WERI-Rb-1 (cell line): ENCODE measurements around the gene KNSTRN.

ENCODE experiments used
- DNase-seq: peaks from one replicate; pipeline ENCODE4 v3.0.0-alpha.2; 2020
- H3K27ac ChIP-seq: fragments of 250-450 bp; sonication (Bioruptor Pico); 2 replicates; pipeline ENCODE4 v1.5.1; 2020; ENCODE audit warnings: mild to moderate bottlenecking, moderate library complexity
- H3K27me3 ChIP-seq: fragments of 250-450 bp; sonication (Bioruptor Pico); 2 replicates; pipeline ENCODE4 v1.5.1; 2021; ENCODE audit warnings: mild to moderate bottlenecking, low read depth, moderate library complexity; ENCODE audit not compliant: insufficient read depth, severe bottlenecking
- H3K36me3 ChIP-seq: fragments of 250-450 bp; sonication (Bioruptor Pico); 2 replicates; pipeline ENCODE4 v1.5.1; 2020; ENCODE audit warnings: mild to moderate bottlenecking, moderate library complexity
- H3K4me3 ChIP-seq: 2 replicates; pipeline ENCODE4 v1.5.1; 2011; ENCODE audit warnings: low read depth, mild to moderate bottlenecking, control low read depth, low read length
- H3K9me3 ChIP-seq: fragments of 250-450 bp; sonication (Bioruptor Pico); 2 replicates; pipeline ENCODE4 v1.5.1; 2021; ENCODE audit warnings: mild to moderate bottlenecking, moderate library complexity; ENCODE audit not compliant: severe bottlenecking
- TF ChIP-seq, protein P1 (sequence below): IDR thresholded peaks from 2 replicates; pipeline ENCODE4 v1.5.1; 2011; ENCODE audit warnings: low read depth, mild to moderate bottlenecking, control low read depth, inconsistent platforms, low read length

KNSTRN gene

DNA sequence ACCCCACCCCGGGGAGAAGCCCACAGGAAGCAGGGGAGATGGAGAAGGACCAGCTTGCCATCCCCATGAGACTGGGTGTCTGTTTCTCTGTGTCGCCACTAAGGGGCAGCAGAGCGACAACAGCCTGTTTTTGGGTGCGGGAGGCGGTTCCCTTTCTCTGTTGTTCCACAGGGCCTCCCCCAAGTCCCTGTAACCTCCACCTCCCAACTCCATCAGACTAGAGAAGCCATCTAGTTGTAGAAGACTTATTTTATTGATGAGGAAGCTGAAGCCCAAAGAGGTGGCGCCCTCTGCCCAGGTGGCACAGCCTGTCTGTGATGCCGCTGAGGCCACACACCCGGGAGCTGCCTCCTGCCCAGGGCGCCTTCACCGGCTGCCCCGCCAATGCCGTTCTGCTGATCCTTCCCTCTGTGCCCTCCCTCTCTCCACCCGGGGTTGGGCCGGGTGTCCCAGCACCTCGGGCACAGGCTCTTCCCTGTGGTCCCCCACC is 37.8 kb upstream of the KNSTRN start:
- TF ChIP-seq, protein P1, sequence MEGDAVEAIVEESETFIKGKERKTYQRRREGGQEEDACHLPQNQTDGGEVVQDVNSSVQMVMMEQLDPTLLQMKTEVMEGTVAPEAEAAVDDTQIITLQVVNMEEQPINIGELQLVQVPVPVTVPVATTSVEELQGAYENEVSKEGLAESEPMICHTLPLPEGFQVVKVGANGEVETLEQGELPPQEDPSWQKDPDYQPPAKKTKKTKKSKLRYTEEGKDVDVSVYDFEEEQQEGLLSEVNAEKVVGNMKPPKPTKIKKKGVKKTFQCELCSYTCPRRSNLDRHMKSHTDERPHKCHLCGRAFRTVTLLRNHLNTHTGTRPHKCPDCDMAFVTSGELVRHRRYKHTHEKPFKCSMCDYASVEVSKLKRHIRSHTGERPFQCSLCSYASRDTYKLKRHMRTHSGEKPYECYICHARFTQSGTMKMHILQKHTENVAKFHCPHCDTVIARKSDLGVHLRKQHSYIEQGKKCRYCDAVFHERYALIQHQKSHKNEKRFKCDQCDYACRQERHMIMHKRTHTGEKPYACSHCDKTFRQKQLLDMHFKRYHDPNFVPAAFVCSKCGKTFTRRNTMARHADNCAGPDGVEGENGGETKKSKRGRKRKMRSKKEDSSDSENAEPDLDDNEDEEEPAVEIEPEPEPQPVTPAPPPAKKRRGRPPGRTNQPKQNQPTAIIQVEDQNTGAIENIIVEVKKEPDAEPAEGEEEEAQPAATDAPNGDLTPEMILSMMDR, result peak; percentile 91
- no peak overlapping the region for H3K27ac ChIP-seq
- H3K4me3 ChIP-seq, result no peak overlapping the region
- DNase-seq, result peak; percentile 72
- no peaks in the 10 kb centered on the region for H3K27me3 ChIP-seq
- no peaks in the 10 kb centered on the region for H3K36me3 ChIP-seq
- H3K9me3 ChIP-seq, result no peaks in the 10 kb centered on the region

DNA sequence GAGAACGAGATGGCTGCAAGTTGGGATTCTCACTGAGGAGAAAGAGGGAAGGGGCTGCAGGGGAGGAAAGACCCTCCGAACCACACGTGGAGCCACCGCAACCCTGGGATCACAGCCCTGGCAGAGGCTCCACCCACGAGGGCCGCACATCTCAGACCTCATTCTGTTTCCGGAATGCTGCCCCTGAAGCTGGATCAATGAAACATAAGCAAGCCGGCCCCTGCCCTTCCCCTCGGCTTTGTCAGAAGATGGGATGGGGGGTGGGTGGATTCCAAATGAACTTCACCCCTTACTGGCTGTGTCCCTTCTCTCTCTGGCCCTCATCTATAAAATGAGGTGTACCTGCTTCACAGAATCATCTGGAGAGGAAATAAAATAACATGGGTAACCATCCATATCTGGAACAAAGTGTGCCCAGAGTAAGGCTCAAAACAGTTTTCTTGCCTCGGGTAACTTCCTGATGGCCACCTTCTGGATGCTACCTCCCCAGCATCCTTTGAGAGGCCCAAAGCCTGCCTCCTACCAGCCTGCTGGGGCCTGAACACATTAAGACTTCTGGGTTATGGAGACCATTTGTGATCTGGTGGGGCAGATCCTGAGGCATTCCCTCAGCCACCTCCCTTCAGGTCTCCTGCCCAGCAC is 37.2 kb upstream of the KNSTRN start:
- Histone ChIP-seq H3K27me3 (no peaks in the 10 kb centered on the region), H3K9me3 (no peaks in the 10 kb centered on the region), H3K4me3 (no peak overlapping the region), H3K36me3 (no peaks in the 10 kb centered on the region), H3K27ac (no peak overlapping the region)
- DNase-seq, result no peak
- TF ChIP-seq, protein P1, result no peak

DNA sequence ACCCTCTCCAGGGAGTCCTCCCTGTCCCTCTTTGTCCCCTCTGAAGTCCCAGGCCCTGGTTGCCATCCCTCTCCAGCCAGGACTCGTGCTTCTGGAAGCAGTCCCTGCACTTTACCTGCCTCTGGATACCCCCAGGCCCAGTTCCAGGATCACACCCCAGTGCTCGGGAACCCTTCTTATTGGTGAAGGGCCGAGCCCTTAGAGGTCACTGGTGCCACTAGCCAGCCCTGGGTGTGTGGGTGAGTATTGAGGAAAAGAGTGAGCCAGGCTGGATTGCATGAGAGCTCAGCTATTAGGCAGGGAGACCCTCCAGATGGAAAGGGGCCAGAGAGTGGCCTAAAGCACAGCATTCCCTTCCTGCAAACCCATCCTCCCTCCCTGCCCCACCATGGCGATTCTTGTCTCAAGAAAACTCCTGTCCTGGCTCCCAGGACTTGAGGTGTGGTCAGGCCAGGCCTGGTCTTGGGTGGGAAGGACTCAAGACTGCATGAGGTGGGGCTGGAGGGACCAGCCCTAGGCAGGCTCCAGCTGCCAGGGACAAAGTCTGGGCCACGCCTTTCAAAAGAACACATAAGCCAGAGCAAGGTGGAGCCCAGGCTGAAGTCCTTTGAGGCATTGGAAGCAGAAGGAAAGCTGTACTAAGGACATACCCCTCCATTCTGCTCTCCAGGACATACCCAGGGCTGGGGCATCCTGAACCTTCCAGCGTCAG is 36.5 kb upstream of the KNSTRN start:
- Histone ChIP-seq H3K27ac (no peak overlapping the region), H3K36me3 (no peaks in the 10 kb centered on the region), H3K9me3 (no peaks in the 10 kb centered on the region), H3K4me3 (no peak overlapping the region), H3K27me3 (no peaks in the 10 kb centered on the region)
- TF ChIP-seq, protein P1, result no peak
- DNase-seq, result no peak

DNA sequence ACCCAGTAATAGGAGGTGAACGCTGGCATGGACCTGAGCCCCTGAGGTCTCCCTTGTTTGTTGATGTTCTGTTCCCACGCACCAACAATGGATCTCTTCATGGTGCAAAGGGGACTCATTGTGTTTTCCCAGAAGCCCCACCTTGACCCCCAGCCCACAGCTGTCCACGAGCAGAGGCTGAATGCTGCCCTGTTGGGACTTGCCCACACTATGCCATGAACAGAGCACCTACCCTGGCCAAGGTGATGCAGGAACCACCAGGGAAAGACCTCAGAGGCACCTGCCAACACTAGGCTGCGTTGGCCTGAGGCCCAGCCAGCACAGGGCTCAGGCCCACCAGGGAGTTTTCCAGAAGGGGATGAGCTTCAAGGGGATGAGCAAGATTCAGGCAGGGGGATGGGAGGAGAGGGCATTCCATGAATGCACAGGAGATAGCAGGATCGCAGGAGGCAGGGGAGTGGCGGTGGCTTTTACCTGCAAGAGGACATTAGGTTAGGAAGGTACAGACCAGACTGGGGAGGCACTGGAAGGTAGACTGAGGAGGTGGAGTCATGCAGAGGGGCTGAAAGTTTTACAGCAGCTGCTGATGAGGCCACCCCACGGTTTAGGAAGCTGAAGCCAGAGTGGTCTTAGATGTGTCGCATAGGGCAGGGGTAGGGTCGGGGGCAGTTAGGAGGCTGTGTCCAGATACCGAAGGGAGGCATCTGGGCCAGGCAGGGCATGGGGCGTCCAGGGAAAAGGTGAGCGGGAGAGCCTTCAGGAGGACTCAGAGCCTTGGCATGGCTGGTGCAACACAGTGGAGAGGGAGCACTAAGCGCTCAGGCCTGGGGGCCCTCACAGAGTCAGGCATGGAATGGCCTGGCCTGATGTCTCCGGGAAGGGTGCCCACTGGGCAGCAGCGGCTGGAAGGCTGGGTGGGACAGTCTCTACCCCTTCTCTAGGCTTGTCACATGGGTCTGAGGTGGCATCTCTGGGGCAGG is 35.7 kb upstream of the KNSTRN start:
- Histone ChIP-seq H3K9me3 (no peaks in the 10 kb centered on the region), H3K36me3 (no peaks in the 10 kb centered on the region), H3K27me3 (no peaks in the 10 kb centered on the region), H3K27ac (no peak overlapping the region), H3K4me3 (no peak overlapping the region)
- no peak for DNase-seq
- TF ChIP-seq, protein P1, result no peak

DNA sequence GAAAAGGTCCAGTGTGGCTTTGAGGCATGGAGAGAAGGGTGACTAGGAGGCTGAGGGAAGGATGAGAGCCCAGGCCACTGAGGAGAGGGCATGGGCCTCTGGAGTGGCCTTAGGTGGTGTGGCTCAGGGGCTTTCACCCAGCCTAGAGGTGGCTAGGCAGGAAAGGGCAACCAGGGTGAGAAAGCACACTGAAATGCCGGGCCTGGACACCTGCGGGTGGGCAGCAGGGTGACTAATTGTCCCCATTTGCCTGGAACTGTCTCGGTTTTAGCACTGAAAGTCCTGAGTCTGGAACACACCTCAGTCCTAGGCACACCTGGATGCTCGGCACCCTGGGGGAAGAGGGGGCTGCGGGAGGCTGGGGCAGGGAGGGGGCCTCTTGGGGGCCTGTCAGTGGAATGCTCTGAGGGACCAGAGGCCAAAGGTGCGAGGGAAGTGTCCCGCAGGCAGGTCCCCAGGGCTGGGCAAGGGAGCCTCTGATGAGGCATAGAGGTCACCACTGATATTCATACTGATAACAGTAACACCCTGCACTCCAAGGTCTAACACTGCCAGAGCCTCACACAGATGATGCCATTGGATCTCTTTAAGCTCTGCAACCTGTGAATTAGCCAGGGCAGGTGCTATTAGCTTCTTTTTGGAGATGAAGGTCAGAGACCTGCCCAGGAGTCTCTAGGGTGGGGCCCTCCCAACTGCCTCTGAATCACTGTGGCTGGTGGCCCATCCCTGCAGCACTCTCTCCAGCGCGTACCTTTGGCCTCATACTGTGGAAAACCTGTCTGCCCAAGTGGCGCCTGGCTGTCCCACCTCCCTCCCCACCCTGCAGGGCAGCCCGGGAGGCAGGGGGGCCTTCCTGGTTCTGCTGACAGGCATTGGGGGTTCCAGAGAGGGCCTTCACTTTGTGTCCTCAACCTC is 34.7 kb upstream of the KNSTRN start:
- H3K9me3 ChIP-seq, result no peaks in the 10 kb centered on the region
- no peaks in the 10 kb centered on the region for H3K36me3 ChIP-seq
- DNase-seq, result no peak
- TF ChIP-seq, protein P1, result no peak
- no peak overlapping the region for H3K27ac ChIP-seq
- no peak overlapping the region for H3K4me3 ChIP-seq
- no peaks in the 10 kb centered on the region for H3K27me3 ChIP-seq
